ENCODE results near the gene CRTC1.

The CRTC1 gene

DNA sequence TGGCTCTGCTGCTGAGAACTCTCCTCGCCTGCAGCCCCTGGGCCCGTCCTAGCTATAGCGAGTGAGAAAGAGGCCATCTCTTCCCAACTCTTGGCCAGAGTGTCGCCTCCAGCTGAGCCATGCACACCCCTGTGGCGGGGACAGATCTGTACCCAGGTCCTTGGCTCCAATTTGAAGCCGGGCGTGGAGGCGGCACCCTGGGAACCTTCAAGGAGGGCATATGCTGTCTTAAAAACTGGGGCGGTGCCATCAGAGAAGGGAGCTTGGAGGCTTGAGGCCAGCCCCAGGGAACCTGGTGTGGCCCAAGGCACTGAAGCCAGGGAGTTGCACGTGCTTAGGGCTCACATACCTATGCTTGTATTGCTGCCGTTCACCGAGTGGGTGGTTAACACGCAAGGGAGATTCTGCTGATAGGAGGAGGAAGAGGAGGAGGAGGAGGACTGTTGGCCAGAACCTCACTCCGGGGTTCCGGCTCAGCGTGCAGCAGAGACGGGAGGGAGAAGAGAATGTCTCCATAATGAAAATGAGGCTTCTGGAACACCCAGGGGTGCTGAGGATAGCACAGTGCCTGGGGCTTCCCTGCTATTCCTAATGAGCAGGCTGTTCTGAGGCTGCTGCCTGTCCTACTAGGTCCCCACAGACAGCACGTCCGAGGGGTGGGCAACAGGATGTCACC lies 67.0 kb downstream of the CRTC1 start:
- no peak for DNase-seq

DNA sequence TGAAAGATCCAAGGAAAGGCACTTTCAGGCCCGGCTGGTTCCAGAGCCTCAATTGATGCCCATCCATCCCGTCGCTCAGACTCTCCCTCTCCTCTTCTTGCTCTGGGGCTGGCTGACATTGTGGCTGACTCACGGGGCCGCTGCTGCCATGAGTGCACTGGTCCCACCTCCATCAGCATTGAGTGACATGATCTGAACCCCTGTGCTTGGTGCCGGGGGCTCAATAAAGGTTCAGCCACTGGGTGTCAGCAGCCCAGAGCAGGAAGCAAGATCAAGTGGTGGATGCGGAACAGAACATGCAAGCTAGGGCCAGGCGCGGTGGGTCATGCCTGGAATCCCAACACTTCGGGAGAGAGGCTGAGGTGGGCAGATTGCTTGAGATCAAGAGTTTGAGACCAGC lies 68.1 kb downstream of the CRTC1 start:
- no peak for DNase-seq

DNA sequence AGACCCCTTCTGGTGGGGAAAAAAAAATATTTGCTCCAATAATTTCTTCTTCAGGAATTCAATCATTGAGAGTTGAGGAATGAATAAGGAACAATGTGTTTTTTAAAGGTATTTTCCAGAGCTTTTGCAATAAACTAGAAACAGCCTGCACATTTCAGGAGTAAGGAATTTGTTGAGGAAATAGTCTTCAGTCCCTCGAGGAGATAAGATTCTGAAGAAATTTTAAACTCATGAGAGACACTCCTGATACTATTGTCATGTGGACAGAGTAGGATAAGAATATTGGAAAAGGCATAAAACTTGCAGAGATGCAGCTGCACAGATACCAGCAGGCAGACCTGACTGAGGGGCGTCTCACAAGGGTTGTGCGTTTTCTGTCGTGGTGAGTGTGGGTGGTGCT lies 71.0 kb downstream of the CRTC1 start:
- DNase-seq, result no peak

DNA sequence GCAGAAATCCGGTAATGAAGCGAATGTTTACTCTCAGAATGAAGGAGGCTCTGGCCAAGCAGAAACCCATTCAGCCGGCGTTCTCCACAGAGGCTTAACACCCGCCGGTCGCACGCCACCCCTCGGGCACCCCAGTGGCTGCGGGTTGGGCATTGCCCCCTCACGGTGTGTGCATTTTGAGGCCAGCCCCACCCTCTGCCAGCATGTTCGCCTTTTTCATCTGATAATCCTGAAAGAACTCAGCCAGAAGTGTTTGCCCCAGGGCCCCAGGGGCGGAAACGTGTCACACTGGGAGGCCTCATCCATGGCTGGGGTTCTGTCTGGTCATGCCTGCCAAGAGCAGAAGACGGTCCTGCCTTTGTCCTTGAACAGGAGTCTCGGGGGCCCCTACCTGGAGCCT lies 73.4 kb downstream of the CRTC1 start:
- DNase-seq, result no peak

DNA sequence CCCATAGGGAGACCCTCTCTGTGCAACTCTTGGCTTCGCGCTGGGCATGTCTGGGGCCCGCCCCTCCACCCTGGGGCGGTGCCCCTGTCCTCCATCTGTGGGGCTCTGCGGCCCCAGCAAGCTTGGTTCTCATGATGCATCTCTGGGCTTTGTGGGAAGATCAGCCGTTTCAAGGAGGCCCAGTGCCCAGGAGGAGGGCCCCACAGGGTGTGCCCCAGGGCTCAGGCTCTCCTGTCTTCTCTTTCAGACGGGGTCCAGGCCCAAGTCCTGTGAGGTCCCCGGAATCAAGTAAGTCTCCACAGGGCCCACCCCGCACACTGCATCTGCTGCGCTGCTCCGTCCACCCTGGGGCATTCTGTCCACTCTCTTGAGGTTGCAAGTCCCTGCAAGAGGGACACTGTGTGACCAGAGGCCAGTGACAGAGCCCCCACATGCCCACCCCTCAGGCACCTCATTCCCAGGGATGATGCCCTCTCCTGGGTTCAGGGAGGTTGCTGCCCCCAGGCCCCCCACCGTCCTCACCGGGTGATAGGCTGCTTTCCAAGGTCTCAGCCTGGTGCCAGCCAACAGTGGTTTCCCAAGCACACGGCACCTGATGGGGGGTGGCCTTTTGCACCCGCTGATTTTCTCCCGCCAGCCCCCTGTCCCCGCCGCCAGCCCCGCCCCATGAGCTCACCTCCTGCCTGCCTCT lies 76.0 kb downstream of the CRTC1 start:
- no peak for DNase-seq

DNA sequence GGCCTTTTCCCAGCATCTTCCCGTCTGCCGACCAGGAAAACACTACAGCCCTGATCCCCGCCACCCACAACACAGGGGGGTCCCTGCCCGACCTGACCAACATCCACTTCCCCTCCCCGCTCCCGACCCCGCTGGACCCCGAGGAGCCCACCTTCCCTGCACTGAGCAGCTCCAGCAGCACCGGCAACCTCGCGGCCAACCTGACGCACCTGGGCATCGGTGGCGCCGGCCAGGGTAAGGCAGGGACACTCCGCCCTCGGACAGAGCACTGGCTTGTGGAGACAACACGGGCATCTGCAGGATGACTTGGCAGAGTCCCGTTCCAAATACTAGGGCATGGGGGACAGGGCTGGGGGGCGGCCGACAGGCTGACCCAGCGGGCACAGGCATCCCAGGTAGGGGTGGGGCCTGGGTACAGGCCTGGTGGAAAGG lies 76.5 kb downstream of the CRTC1 start:
- DNase-seq, result no peak

DNA sequence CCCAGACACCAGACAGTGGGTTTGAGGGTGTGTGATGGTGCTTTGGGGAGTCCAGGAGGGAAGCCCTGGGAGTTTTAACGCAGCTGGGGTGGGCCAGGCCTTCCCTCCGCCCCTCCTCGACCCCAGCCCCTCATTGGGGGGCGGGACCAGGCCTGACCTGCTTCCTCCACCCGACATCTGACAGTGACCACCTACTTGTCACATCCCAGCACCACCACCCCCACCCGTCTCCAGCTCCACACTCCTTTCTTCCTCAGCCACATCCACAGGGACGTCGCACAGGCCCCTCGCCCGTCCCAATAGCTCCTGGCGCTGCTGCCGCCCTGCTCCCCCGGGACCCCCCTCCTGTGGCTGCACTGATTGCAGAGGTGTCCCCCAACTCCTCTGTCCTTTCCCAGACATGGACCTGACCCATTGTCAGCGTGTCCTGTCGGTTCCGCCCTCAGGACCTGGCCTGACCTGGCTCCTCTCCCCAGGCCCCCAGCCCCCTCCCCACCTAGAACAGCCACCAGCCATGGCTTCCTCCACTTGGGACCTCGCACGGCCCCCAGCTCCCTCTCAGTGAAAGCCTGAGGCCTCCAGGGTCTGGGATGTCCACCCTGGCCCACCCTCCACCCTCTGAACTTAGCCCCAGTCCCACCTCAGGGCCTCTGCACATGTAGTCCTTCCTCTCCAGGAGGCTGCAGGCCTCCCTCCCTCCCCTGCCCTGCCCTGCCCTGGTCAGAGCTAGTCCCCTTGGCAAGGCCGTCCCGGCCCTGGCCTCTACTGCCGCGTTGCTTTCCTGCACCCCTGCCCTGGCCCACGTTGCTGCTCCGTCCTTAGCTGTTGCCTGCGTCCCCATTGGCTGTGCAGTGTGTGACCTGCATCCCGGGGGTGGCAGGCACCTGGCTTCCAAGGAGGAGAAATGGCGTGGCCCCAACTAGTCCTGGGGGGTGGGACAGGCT lies 77.2 kb downstream of the CRTC1 start:
- no peak for DNase-seq

DNA sequence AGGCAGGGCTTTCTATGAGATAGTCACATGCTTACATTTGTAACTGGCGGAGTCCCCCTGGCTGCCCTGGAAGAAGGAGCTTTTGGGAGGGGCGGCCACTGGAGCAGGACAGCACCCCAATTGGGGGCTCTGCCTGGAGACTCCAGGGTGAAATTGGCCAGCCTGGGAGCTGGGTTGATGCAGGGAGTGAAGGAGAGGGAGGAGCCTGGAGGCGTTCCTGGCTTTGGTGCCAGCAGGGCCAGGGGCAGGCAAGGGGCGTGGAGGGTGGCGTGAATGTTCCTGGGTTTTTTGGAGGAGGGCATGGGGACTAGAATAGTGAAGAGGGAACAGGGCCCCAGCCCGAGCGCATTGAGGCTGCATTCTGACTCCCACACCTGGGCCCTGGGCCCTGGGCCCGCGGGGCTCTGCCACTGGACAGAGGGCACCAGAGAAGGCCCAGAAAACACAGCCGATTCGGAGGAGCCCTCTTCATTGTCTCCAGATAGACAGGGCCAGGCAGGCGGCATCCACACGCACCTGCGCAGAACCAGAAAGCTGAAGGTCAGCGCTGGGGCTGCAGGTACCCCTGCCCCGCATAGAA lies 78.1 kb downstream of the CRTC1 start:
- DNase-seq, result no peak

DNA sequence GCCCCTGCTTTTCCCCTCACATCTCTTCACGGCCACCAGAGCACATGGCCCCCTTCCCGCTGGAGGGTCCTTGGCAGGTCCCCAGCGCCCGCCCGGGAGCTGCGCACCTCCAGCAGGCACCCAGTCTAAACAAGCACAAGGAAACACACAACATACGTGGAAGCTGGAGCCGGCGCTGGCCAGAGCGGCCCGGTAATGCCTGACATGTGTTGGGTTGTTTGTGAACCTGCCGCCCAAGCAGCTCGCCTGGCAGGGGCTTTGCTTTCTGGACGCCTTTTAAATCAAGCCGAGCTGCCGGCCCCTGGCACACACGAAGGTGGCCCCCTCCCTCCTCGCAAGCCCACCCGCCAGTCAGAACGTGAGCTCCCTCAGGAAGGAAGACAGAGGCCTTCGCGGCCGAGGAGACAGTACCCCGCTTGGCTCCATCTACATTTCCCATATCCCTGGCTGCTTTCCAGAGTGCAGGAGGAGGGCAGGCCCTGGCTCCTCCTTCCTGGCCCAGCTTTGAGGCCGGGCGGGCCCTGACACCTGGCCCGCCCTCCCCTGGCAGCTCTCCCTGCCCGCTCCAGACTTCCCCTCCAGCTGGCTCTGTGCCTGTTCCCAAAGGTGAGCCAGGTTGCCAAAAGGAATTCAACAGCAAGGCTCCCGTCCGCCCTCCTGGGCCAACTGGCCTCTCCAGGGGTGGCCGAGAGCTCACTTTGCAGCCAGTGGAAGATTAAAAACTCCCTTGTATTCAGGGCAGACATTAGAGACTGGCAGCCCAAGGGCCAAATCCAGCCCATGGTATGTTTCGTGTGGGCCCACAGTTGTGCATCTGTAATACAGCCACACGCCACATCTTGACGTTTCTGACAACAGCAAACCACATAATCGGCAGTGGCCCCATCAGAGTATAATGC lies 78.9 kb downstream of the CRTC1 start:
- DNase-seq, result no peak

DNA sequence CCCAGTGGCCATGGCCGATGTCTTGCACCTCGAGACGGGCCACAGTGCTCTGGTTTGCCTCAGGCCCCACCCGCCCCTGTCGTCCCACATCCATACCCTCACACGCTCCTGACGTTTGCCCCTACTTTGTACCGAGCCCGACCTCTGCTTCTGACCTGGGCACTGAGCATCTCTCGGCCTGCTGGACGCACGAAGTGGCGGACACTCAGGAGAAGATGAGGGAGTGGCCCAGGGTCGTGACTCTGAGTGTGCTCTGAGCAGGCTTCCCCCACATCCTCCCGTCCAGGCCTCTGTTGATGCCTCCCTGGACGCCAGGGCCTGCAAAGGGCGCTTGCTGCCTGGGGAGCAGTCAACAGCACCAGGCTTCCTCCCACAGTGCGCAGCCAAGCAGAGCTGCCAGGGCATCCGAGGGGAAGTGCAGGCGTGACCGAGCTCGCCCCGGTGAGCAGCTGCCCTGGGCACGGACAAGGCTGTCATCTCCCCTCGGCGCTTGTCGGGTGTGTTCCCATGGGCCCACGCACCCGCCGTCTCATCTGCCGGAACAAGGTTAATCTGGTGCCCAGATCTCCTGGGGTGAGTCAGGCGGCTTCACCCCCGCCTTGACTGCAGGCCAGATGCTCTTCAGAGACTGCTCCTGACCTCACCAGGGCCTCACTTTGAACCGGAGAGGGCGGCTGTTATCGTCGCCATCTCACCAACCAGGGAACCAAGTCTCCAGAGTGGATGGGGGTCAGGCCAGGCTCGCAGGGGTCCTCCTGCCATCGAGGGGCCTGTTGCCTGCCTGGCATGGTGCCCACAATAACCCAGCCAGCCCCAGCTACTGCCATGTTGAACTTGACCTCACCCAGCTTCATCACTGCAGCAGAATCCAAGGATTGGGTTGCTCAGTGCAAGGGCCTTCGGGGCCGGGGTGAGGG lies 80.5 kb downstream of the CRTC1 start:
- DNase-seq, result no peak

DNA sequence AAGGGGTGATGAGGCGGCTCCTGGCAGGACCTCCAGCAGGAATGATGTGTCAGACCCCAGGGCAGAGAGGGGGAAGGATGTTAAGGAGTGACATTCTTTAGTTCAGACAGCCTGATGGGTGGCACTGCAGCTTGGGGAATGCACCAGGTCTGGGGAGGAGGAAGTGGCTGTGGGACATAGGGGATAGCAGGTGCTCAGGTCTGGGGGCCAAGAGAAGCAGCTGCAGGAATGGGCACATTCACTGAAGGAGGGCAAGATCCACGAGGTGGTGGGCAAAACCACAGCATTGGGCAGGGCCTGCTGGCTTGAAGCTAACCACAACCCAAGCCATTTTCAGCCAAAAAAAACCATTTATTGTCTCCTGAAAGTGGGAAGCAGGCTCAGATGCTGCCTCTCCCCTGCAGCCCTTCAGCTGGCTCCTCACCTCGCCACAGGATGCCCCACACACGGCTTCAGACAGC lies 81.1 kb downstream of the CRTC1 start:
- DNase-seq, result no peak

DNA sequence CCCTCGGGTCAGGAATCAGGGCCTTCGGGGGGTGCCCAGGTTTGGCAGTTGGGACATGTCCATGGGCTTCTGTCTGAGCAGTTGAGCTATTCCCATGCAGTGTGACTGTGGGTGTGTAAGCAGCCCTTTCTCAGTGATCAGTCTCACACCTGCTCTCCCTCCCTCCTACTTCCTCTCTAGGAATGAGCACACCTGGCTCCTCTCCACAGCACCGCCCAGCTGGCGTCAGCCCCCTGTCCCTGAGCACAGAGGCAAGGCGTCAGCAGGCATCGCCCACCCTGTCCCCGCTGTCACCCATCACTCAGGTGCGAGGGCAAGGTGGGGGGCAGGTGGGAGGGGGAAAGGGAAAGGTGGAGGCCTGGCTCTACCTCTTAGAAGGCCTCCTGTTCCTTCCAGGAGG lies 81.7 kb downstream of the CRTC1 start:
- DNase-seq, result no peak

DNA sequence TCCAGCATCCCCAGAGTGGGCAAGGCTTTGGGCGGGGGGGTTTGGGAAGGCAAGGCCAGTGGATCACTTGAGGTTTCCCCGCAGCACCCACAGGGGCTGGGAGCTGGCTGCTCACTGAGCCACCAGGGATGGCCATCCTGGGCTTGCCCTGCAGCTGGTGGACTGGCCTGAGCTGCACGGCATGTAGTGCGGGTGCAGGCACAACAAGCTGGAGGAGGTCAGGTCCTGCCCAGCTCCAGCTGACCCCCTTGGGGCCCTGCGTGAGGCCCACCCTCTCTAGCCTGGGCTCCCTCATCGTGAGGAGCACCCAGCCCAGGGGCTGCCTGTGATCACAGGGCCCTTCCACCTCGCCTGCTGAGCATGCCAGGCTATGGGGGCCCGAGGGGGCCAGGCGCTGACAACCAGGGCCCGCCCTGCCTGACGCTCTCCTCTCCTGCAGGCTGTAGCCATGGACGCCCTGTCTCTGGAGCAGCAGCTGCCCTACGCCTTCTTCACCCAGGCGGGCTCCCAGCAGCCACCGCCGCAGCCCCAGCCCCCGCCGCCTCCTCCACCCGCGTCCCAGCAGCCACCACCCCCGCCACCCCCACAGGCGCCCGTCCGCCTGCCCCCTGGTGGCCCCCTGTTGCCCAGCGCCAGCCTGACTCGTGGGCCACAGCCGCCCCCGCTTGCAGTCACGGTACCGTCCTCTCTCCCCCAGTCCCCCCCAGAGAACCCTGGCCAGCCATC lies 84.7 kb downstream of the CRTC1 start:
- DNase-seq, result no peak

DNA sequence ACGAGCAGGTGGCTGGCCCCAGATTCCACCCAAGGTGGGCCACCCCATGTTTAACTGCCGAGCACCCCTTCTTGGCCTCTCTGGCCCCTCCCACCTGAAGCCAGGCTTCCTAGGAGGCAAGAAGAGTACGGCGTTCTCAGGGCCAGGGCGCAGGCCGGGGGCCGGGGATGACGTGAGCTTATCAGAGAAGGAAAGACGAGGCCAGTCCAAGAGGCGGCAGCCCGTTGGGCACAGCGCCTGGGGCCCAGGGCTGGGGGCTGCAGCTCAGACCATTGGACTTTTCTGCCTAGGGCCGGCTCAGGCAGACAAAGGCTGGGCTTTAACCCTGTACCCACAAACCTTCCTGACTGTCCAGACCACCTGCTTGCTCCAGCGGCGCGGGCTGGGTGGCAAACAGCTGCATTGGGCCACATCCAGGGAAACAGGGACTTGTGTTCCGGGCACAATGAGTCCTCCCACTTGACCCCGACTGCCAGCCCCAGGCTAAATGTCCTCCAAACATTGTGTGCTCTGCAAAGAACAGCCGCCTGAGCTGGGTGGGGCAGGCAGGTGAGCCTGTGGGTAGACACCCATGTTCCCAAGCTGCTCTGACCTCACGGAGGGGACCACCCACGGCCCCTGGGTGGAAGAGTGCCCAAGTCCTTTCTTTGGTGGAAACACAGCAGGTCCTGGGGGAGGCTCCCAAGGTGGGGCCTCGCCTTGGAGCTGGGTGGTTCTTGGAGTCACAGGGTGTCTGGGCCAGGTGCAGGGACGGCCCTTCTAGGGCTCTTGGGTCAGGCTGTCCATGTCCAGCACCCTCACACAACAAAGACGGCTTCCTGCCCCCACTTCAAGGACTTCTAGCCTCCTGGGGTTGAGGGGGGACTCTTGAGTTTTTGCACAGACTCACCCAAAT lies 85.8 kb downstream of the CRTC1 start:
- DNase-seq, result no peak

DNA sequence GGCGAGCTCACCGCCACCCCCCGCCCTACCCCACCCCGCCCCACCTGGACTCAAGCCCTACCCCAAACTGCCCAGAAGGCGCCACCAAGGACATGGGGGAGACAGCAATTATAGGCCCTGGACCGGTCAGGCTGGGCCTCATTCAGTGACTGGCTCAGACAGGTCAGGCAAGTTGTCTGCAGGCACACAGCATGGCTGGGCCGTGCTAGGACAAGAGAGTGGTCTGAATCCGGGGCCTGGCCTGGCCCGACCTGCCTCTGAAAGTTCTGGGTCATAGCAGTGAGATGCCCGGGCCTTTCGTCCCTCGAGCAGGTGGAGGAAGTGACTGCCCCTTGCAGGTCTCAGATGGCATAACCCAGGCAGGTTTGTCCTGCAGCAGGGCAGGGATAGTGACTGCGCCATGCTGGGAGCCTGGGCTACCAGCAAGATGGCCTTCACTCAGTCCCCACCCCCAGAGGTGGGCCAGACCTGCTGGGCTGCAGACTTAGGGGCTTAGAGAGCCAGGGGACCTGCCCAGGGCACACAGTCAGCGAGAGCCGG lies 86.6 kb downstream of the CRTC1 start:
- DNase-seq, result no peak

DNA sequence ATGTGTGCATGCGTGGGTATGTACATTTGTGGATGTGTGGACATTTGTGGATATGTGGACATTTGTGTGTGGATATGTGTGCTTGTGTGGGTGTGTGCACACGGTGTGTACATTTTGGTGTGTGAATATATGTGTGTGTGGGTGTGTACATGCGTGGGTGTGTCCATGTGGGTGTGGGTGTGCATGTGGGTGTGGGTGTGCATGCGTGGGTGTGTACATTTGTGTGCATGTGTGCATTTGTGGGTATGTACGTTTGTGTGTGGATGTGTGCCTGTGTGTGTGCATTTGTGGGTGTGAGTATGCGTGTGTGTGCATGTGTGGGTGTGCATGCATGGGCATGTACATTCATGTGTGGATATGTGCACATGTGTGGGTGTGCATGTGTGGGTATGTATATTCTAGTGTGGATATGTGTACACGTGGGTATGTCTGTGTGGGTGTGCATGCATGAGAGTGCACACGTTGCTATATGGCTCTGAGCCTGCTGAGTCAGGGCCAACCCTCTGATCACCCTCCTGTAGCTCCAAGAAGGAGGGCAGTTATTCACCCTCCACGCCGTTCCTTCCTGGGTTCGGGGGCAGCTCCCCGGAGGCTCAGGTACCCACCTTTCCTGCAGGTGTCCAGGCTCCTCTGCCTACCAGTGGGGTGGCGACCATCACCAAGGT lies 87.3 kb downstream of the CRTC1 start:
- no peak for DNase-seq

DNA sequence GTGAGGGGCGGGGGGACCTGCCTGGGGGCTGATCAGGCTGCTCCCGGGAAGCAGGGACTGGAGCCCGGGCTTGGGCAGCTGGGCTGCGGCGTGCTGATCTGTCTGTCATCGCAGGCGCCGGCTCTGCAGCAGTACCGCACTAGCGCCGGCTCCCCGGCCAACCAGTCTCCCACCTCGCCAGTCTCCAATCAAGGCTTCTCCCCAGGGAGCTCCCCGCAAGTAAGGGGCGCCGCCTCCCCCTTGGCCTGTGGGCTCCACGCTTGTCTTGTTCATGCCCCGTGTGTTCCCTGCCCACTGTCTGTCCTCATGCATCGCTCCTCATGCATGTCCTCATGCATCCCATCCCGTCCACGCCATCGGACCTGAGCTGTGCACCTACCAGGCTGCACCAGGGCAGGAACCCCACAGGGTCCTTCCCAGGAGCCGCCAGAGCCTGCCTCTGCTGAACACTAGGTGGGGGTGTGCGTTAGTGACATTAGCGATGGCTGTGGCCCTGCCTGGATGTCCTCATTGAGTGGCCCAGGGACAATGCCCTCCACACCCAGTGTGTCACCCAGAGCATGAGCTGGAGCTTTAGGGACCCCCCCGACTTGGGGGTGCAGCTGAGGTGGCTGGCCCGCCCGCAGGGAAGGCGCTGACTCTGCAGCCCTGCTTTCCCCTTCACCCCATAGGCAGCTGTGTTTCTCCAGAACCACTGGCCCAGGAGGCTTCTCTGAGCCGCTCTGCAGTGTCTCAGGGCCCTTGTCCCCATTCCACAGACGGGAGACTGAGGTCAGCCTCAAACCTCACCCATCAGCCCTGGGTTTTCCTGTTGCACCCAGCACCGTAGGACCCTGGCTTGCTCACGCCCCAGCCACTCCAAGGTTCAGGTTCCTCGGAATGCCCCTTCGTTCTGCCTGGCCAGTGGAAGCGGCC lies 88.1 kb downstream of the CRTC1 start:
- DNase-seq, result no peak
